NCI-H146 (cell line): ENCODE results near the gene TTC21B.
"Not testable (repeated sequence)": the region's sequence is repeated elsewhere in the genome, so short reads cannot be mapped to it uniquely, and the experiment has no call there.

Experiments used
- DNase-seq: peaks from one replicate; lab custom pipeline; 2025; lab: John Stamatoyannopoulos, UW

The TTC21B gene

GRCh38 chr2:165886487-165887146 is 67.0 kb downstream of the TTC21B start:
- DNase-seq: no peak

GRCh38 chr2:165877565-165878550 is 75.7 kb downstream of the TTC21B start:
- no peak for DNase-seq

GRCh38 chr2:165876712-165877111 is 76.9 kb downstream of the TTC21B start:
- DNase-seq: no peak

- no peak for DNase-seq
Observed at GRCh38 chr2:165876269-165876668, 77.3 kb downstream of the TTC21B start.

GRCh38 chr2:165874445-165875039 is 79.0 kb downstream of the TTC21B start:
- peak; percentile 40 for DNase-seq

- DNase-seq: no peak
Observed at GRCh38 chr2:165872101-165872791, 81.3 kb downstream of the TTC21B start.

- DNase-seq: no peak
Observed at GRCh38 chr2:165871025-165871424, 82.6 kb downstream of the TTC21B start.

- DNase-seq: peak; percentile 8
Observed at GRCh38 chr2:165870346-165870745, 83.2 kb downstream of the TTC21B start.

- no peak for DNase-seq
Observed at GRCh38 chr2:165868211-165868610, 85.4 kb downstream of the TTC21B start.

- peak; percentile 10 for DNase-seq
Observed at GRCh38 chr2:165864296-165864695, 89.3 kb downstream of the TTC21B start.

GRCh38 chr2:165863810-165864261 is 89.7 kb downstream of the TTC21B start:
- DNase-seq: no peak

- DNase-seq: not testable (repeated sequence)
Observed at GRCh38 chr2:165861083-165861482, 92.5 kb downstream of the TTC21B start.

GRCh38 chr2:165859723-165860122 is 93.9 kb downstream of the TTC21B start:
- not testable (repeated sequence) for DNase-seq

GRCh38 chr2:165857876-165858275 is 95.7 kb downstream of the TTC21B start:
- no peak for DNase-seq

- no peak for DNase-seq
Observed at GRCh38 chr2:165852394-165852793, 101.2 kb downstream of the TTC21B start.

GRCh38 chr2:165847001-165847400 is 106.6 kb downstream of the TTC21B start:
- DNase-seq: no peak

GRCh38 chr2:165846056-165846455 is 107.5 kb downstream of the TTC21B start:
- DNase-seq: no peak

GRCh38 chr2:165844216-165844615 is 109.4 kb downstream of the TTC21B start:
- DNase-seq: no peak

- DNase-seq: no peak
Observed at GRCh38 chr2:165843351-165843750, 110.2 kb downstream of the TTC21B start.

GRCh38 chr2:165840333-165840958 is 113.1 kb downstream of the TTC21B start:
- no peak for DNase-seq

GRCh38 chr2:165839610-165840009 is 114.0 kb downstream of the TTC21B start:
- no peak for DNase-seq
